Prostate gland (tissue), 2 donors: ENCODE data around the gene C12orf75. TPM values are rescaled to one million over a fixed set of nuclear protein-coding genes. Genes with fewer than 3 reads are reported as not detected.
"Not testable (repeated sequence)": the region's sequence is repeated elsewhere in the genome, so short reads cannot be mapped to it uniquely, and the experiment has no call there.

ENCODE experiments used
- DNase-seq: peaks from one replicate; pipeline ENCODE4 v3.0.0-alpha.2; 2019; ENCODE audit warnings: low spot score
- H3K27ac ChIP-seq, 2 donors: fragments of 200-600 bp; sonication (generic); 2 replicates each; pipeline ENCODE4 v1.5.1; 2017 to 2019
- H3K27me3 ChIP-seq: fragments of 200-600 bp; sonication (generic); replicated peaks from 2 replicates; pipeline ENCODE4 v1.5.1; 2019; ENCODE audit not compliant: insufficient read depth
- H3K36me3 ChIP-seq, 2 donors: fragments of 200-600 bp; sonication (generic); 1 replicate in 1 of 2; 2 replicates in 1 of 2; pipeline versions ENCODE4 v1.5.1 to v1.8.1; 2017 to 2019
- H3K4me1 ChIP-seq: fragments of 200-600 bp; sonication (generic); replicated peaks from 2 replicates; pipeline ENCODE4 v1.5.1; 2019
- H3K4me3 ChIP-seq, 2 donors: fragments of 200-600 bp; sonication (generic); 2 replicates each; pipeline ENCODE4 v1.5.1; 2017 to 2019
- H3K9me3 ChIP-seq: fragments of 200-600 bp; sonication (generic); 2 replicates; pipeline ENCODE4 v1.5.1; 2017
- CTCF ChIP-seq, 4 experiments: fragments of 200-600 bp in 2 of 4; fragments of 450-650 bp in 2 of 4; sonication (generic) in 2 of 4; IDR thresholded peaks; 1 replicate in 3 of 4; 2 replicates in 1 of 4; pipeline ENCODE4 v1.5.1; 2016 to 2019; ENCODE audit warnings: antibody characterized with exemption in 4 of 4, mild to moderate bottlenecking in 2 of 4, moderate library complexity in 2 of 4
- POLR2A ChIP-seq: fragments of 450-650 bp; IDR thresholded peaks from one replicate; pipeline ENCODE4 v1.6.1; 2016; ENCODE audit warnings: antibody characterized with exemption, mild to moderate bottlenecking
- POLR2AphosphoS5 ChIP-seq: sonication (generic); formaldehyde crosslinking; IDR thresholded peaks from one replicate; pipeline ENCODE4 v1.6.1; 2017; ENCODE audit warnings: antibody characterized with exemption
- WGBS: methylation state at CpG from one replicate; pipeline ENCODE4 v1.1.5; 2018; 5-methylcytosine and 5-hydroxymethylcytosine counted together
- intact Hi-C: fragments of 100-400 bp; cut with DNase I; formaldehyde crosslinking; loops from one replicate; pipeline ENCODE4 v1.14.2; 2022
- total RNA-seq, 2 donors: library from RNA; depleted of rRNA; stranded (reverse); fragments of >200 nt; gene quantifications; one replicate each; pipeline ENCODE4 v1.1.0, GENCODE V29; 2016

Gene C12orf75
- total RNA-seq, 2 donors from 2014 or later = 47.1 to 108 TPM

GRCh38 chr12:105401198-105401597 lies 70.7 kb downstream of the C12orf75 start:
- no peak overlapping the region for H3K4me3 ChIP-seq
- no peak for TF ChIP-seq POLR2A
- TF ChIP-seq POLR2AphosphoS5 = no peak
- no peak for TF ChIP-seq CTCF (IDR thresholded peaks at IDR 0.05)
- H3K9me3 ChIP-seq = no peaks in the 10 kb centered on the region
- no peak for DNase-seq
- no peaks in the 10 kb centered on the region for H3K27me3 ChIP-seq
- H3K4me1 ChIP-seq = no peaks in the 10 kb centered on the region
- H3K36me3 ChIP-seq = no peaks in the 10 kb centered on the region
- no peak overlapping the region for H3K27ac ChIP-seq
- intact Hi-C loops = no loop called here
- 43% methylated on average over 4 of the region's 4 CpGs for WGBS

- H3K4me1 ChIP-seq = no peaks in the 10 kb centered on the region
- H3K27me3 ChIP-seq = no peaks in the 10 kb centered on the region
- no peaks in the 10 kb centered on the region for H3K9me3 ChIP-seq
- no peak for TF ChIP-seq POLR2AphosphoS5
- TF ChIP-seq POLR2A = no peak
- no peak for TF ChIP-seq CTCF (IDR thresholded peaks at IDR 0.05)
- 91% methylated on average over 5 of the region's 5 CpGs for WGBS
- H3K27ac ChIP-seq = no peak overlapping the region
- no peak for DNase-seq
- H3K4me3 ChIP-seq = no peak overlapping the region
- intact Hi-C loops = no loop called here
- H3K36me3 ChIP-seq = no peaks in the 10 kb centered on the region
These were observed 71.9 kb downstream of the C12orf75 start for GRCh38 chr12:105402366-105402765.

- H3K27ac ChIP-seq = no peak overlapping the region
- H3K4me3 ChIP-seq = no peak overlapping the region
- WGBS = 38% methylated on average over 1 of the region's 1 CpG
- H3K9me3 ChIP-seq = no peaks in the 10 kb centered on the region
- no peaks in the 10 kb centered on the region for H3K27me3 ChIP-seq
- intact Hi-C loops = no loop called here
- no peaks in the 10 kb centered on the region for H3K4me1 ChIP-seq
- DNase-seq = peak; percentile 12
- no peak for TF ChIP-seq CTCF (IDR thresholded peaks at IDR 0.05)
- TF ChIP-seq POLR2A = no peak
- no peak for TF ChIP-seq POLR2AphosphoS5
- no peaks in the 10 kb centered on the region for H3K36me3 ChIP-seq
These were observed 72.6 kb downstream of the C12orf75 start for GRCh38 chr12:105403095-105403494.

GRCh38 chr12:105404134-105404533 lies 73.6 kb downstream of the C12orf75 start:
- H3K4me3 ChIP-seq, H3K4me1 ChIP-seq, H3K9me3 ChIP-seq, H3K36me3 ChIP-seq, DNase-seq, H3K27ac ChIP-seq, H3K27me3 ChIP-seq, intact Hi-C loops: not testable (repeated sequence)
- WGBS = 96% methylated on average over 3 of the region's 3 CpGs

GRCh38 chr12:105406497-105406896 lies 76.0 kb downstream of the C12orf75 start:
- H3K27ac ChIP-seq = no peak overlapping the region
- 93% methylated on average over 7 of the region's 7 CpGs for WGBS

More at GRCh38 chr12:105406497-105406896, 76.0 kb downstream of the C12orf75 start:
- TF ChIP-seq POLR2A (no peak), POLR2AphosphoS5 (no peak), CTCF (IDR thresholded peaks at IDR 0.05) (no peak)
- Histone ChIP-seq H3K9me3 (no peaks in the 10 kb centered on the region), H3K27me3 (no peaks in the 10 kb centered on the region), H3K4me1 (no peaks in the 10 kb centered on the region), H3K36me3 (no peaks in the 10 kb centered on the region), H3K4me3 (no peak overlapping the region)
- no peak for DNase-seq
- intact Hi-C loops = no loop called here
